A549 (cell line): ENCODE measurements around the gene MYO1D.

Experiments used
- JUN ChIP-seq, 2 experiments: fragments of >200 bp; sonication (Bioruptor Twin); formaldehyde crosslinking; IDR thresholded peaks; 2 replicates in 1 of 2; 3 replicates in 1 of 2; pipeline ENCODE4 v1.6.1; 2016 to 2017
- MAX ChIP-seq: IDR thresholded peaks from 2 replicates; pipeline ENCODE4 v1.6.1; 2012
- POLR2A ChIP-seq: IDR thresholded peaks from 2 replicates; pipeline ENCODE4 v1.6.1; 2012; ENCODE audit warnings: mild to moderate bottlenecking, low read length
- RFX5 ChIP-seq: fragments of 450-650 bp; IDR thresholded peaks from 2 replicates; pipeline ENCODE4 v1.7.1; 2014; ENCODE audit warnings: antibody characterized with exemption, mild to moderate bottlenecking, moderate library complexity
- SREBF2 ChIP-seq: fragments of 450-650 bp; IDR thresholded peaks from 2 replicates; pipeline ENCODE4 v1.6.1; 2014; ENCODE audit warnings: mild to moderate bottlenecking, moderate library complexity
- USF2 ChIP-seq: fragments of 450-650 bp; IDR thresholded peaks from 2 replicates; pipeline ENCODE4 v1.6.1; 2014; ENCODE audit warnings: antibody characterized with exemption
- TF ChIP-seq, protein P1 (sequence below): fragments of >200 bp; sonication (Bioruptor Twin); formaldehyde crosslinking; IDR thresholded peaks from 3 replicates; pipeline ENCODE4 v1.5.1; 2016

- TF ChIP-seq, protein P1, sequence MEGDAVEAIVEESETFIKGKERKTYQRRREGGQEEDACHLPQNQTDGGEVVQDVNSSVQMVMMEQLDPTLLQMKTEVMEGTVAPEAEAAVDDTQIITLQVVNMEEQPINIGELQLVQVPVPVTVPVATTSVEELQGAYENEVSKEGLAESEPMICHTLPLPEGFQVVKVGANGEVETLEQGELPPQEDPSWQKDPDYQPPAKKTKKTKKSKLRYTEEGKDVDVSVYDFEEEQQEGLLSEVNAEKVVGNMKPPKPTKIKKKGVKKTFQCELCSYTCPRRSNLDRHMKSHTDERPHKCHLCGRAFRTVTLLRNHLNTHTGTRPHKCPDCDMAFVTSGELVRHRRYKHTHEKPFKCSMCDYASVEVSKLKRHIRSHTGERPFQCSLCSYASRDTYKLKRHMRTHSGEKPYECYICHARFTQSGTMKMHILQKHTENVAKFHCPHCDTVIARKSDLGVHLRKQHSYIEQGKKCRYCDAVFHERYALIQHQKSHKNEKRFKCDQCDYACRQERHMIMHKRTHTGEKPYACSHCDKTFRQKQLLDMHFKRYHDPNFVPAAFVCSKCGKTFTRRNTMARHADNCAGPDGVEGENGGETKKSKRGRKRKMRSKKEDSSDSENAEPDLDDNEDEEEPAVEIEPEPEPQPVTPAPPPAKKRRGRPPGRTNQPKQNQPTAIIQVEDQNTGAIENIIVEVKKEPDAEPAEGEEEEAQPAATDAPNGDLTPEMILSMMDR: no peak
- TF ChIP-seq POLR2A: no peak
- no peak for TF ChIP-seq USF2
- TF ChIP-seq RFX5: no peak
- TF ChIP-seq SREBF2: no peak
- TF ChIP-seq JUN (IDR thresholded peaks at IDR 0.05): no peak
- no peak for TF ChIP-seq MAX
Measured at GRCh38 chr17:32567086-32567485, 309.8 kb downstream of the MYO1D start.
